ENCODE results near the gene DARS2.

GRCh38 chr1:173886746-173887611, 62.5 kb downstream of the DARS2 start:
- no peak for TF ChIP-seq CTCF (IDR thresholded peaks at IDR 0.05; ENCODE audit: low read length)
- no peak for TF ChIP-seq EZH2 (IDR thresholded peaks at IDR 0.05; ENCODE audit: borderline replicate concordance, low read length)

Measured in OCI-LY1 (cell line).